ENCODE data around the gene SRGAP1. TPM values are rescaled to one million over a fixed set of nuclear protein-coding genes. Genes with fewer than 3 reads are reported as not detected.

SRGAP1 gene
- polyA plus RNA-seq, 1 donor from 2014 or later, result 4.8 TPM

- Histone ChIP-seq H3K27me3 (ENCODE audit: insufficient read depth, low read depth, low read length) (no peaks in the 10 kb centered on the region), H3K9ac (ENCODE audit: low read length) (no peak overlapping the region), H3K9me2 (ENCODE audit: insufficient read depth, low read length) (no peaks in the 10 kb centered on the region), H3F3A (ENCODE audit: insufficient read depth, low read length, poor library complexity, severe bottlenecking) (no peaks in the 10 kb centered on the region), H3K4me2 (ENCODE audit: low read length) (no peak overlapping the region), H3K36me3 (ENCODE audit: insufficient read depth, low read length) (no peaks in the 10 kb centered on the region), H3K79me2 (replicated peaks; ENCODE audit: insufficient read depth, low read length) (peaks cover 25% of the 10 kb centered on the region), H3K9me3 (ENCODE audit: low read length) (no peaks in the 10 kb centered on the region), H3K4me3 (ENCODE audit: low read length) (no peak overlapping the region), H2AFZ (ENCODE audit: low read depth, low read length) (no peak overlapping the region), H4K20me1 (ENCODE audit: insufficient read depth) (no peaks in the 10 kb centered on the region), H3K27ac (ENCODE audit: low read length) (no peak overlapping the region)
- TF ChIP-seq EP300 (conservative IDR thresholded peaks at IDR 0.05; ENCODE audit: poor library complexity, severe bottlenecking), result no peak
- no peak for TF ChIP-seq CTCF (IDR thresholded peaks at IDR 0.05; ENCODE audit: poor library complexity, severe bottlenecking)
- no peak for TF ChIP-seq POLR2AphosphoS5 (IDR thresholded peaks at IDR 0.05)
- TF ChIP-seq EZH2 (IDR thresholded peaks at IDR 0.05; ENCODE audit: borderline replicate concordance, insufficient read depth, low read length, poor library complexity, severe bottlenecking), result no peak
- no peak for TF ChIP-seq REST (IDR thresholded peaks at IDR 0.05; ENCODE audit: borderline replicate concordance)
- TF ChIP-seq SMC3 (conservative IDR thresholded peaks at IDR 0.05; ENCODE audit: poor library complexity), result no peak
- no peak for TF ChIP-seq TAF1 (IDR thresholded peaks at IDR 0.05; ENCODE audit: low read depth)
- no peak for TF ChIP-seq RAD21 (conservative IDR thresholded peaks at IDR 0.05)
- TF ChIP-seq MXI1 (conservative IDR thresholded peaks at IDR 0.05; ENCODE audit: poor library complexity, severe bottlenecking), result no peak
Observed at GRCh38 chr12:63927511-63927910, 83.0 kb downstream of the SRGAP1 start.

- H3K27ac ChIP-seq (ENCODE audit: low read length), result no peak overlapping the region
- H3K9me2 ChIP-seq (ENCODE audit: insufficient read depth, low read length), result no peaks in the 10 kb centered on the region
- no peaks in the 10 kb centered on the region for H3K27me3 ChIP-seq (ENCODE audit: insufficient read depth, low read depth, low read length)
- TF ChIP-seq POLR2AphosphoS5 (IDR thresholded peaks at IDR 0.05) (no peak), RAD21 (conservative IDR thresholded peaks at IDR 0.05) (no peak), CTCF (IDR thresholded peaks at IDR 0.05; ENCODE audit: poor library complexity, severe bottlenecking) (no peak), SMC3 (conservative IDR thresholded peaks at IDR 0.05; ENCODE audit: poor library complexity) (no peak), TAF1 (IDR thresholded peaks at IDR 0.05; ENCODE audit: low read depth) (no peak), MXI1 (conservative IDR thresholded peaks at IDR 0.05; ENCODE audit: poor library complexity, severe bottlenecking) (no peak), EZH2 (IDR thresholded peaks at IDR 0.05; ENCODE audit: borderline replicate concordance, insufficient read depth, low read length, poor library complexity, severe bottlenecking) (no peak), EP300 (conservative IDR thresholded peaks at IDR 0.05; ENCODE audit: poor library complexity, severe bottlenecking) (no peak), REST (IDR thresholded peaks at IDR 0.05; ENCODE audit: borderline replicate concordance) (no peak)
- no peak overlapping the region for H2AFZ ChIP-seq (ENCODE audit: low read depth, low read length)
- no peaks in the 10 kb centered on the region for H3K9me3 ChIP-seq (ENCODE audit: low read length)
- no peaks in the 10 kb centered on the region for H3F3A ChIP-seq (ENCODE audit: insufficient read depth, low read length, poor library complexity, severe bottlenecking)
- no peaks in the 10 kb centered on the region for H3K36me3 ChIP-seq (ENCODE audit: insufficient read depth, low read length)
- peaks cover 25% of the 10 kb centered on the region for H3K79me2 ChIP-seq (replicated peaks; ENCODE audit: insufficient read depth, low read length)
- no peak overlapping the region for H3K9ac ChIP-seq (ENCODE audit: low read length)
- no peaks in the 10 kb centered on the region for H4K20me1 ChIP-seq (ENCODE audit: insufficient read depth)
- no peak overlapping the region for H3K4me2 ChIP-seq (ENCODE audit: low read length)
- no peak overlapping the region for H3K4me3 ChIP-seq (ENCODE audit: low read length)
Observed at GRCh38 chr12:63928305-63928704, 83.8 kb downstream of the SRGAP1 start.

Data from neural cell (in vitro differentiated cells).